ENCODE measurements around the gene CMYA5.

DNA sequence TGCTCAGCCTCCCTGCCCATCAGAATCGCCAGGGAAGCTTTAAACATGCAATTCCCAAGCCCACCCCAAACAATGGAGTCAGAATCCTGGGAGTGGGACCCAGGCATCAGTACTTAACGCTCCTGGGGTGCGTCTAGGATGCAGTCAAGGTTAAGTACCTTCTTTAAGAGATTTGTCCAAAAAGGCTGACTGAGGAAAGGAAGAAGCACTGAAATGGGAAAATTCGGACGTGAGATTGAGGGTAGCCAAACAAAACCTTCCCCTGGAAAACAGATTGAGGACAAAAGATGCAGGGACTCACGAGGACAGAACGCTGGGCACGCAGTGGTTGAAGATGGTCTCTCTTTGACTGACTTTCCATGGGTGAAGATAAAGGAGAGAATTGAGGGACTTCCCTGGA is 157.9 kb downstream of the CMYA5 start:
- TF ChIP-seq SPI1 (IDR thresholded peaks at IDR 0.05; ENCODE audit: low read depth, low read length): no peak
- TF ChIP-seq POLR2AphosphoS5 (IDR thresholded peaks at IDR 0.05; ENCODE audit: low read depth, low read length): no peak
- no peak for TF ChIP-seq POLR2A (IDR thresholded peaks at IDR 0.05; ENCODE audit: low read depth, low read length)
- no peak for TF ChIP-seq POU2F2 (IDR thresholded peaks at IDR 0.05; ENCODE audit: low read depth, low read length)
- no peak for TF ChIP-seq TAF1 (IDR thresholded peaks at IDR 0.05; ENCODE audit: low read depth, low read length)
- no peak for TF ChIP-seq PAX5 (IDR thresholded peaks at IDR 0.05; ENCODE audit: insufficient read depth, low read length, severe bottlenecking)
